Hair follicular keratinocyte (primary cell): Measurements from ENCODE around the gene CENPU. TPM values are rescaled to one million over a fixed set of nuclear protein-coding genes. Genes with fewer than 3 reads are reported as not detected.

ENCODE experiments used
- total RNA-seq: library from RNA; depleted of rRNA; stranded (reverse); fragments of >200 nt; gene quantifications from 2 replicates; pipeline ENCODE4 v1.2.3, GENCODE V29; 2015

CENPU gene
- 15.5 and 31.4 TPM in 2 replicates for total RNA-seq

GRCh38 chr4:184733654-184734524 is at the start of gene CENPU:
TSS of gene CENPU (minus strand) at chr4:184734096. CDS start at chr4:184734062, 34 bp downstream.

GRCh38 chr4:184649026-184649970 is 84.6 kb downstream of the CENPU start, which contains the start of the genes CASP3 and PRIMPOL:
TSS of gene CASP3 (minus strand) at chr4:184649447. CDS start at chr4:184638453, 10,994 bp downstream.
TSS of gene PRIMPOL (plus strand) at chr4:184649738. CDS start at chr4:184657141, 7,403 bp downstream.

Other genes starting within 250 kb of the CENPU start
- gene CASP3, start 84.6 kb downstream of the CENPU start, total RNA-seq, result 42.1 and 43.2 TPM in 2 replicates
- 14.4 and 20.0 TPM in 2 replicates for gene PRIMPOL, start 84.4 kb downstream of the CENPU start, total RNA-seq
- 5.7 and 11.4 TPM in 2 replicates for gene ACSL1, start 91.9 kb upstream of the CENPU start, total RNA-seq